ENCODE measurements around the gene LRRC75B.
A peak's percentile ranks its signal among the peaks of the same experiment; 100 is the strongest.

The LRRC75B gene

DNA sequence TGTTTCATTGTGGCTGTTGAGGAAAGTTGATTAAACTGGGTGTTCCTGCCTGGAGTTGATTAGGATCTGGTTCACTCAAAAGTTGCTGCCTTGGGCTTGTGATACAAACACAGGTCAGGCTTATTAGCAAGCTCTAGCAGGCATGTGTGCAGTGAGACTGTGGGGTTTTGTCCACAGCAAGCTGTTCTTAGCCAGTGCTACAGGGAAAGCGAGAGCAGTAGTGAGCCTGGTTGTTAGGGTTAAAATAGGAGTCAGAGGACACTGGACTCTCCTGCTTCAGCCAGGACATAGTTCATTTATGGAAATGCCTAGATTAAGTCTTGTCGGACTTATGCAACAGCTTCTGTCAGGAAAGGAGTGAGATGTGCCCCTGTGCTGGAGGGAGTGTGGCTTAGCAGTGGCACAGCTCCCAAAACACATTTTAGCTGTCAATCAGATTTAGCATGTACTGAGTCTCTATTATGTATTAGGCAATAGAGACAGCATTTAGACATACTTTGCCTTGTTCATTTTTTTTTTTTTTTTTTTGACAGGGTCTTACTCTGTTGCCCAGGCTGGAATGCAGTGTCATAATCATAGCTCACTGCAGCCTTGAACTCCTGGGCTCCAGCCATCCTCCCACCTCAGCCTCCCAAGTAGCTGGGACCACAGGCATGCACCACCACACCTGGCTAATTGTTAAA lies 28.4 kb downstream of the LRRC75B start:
- TF ChIP-seq ZFX (IDR thresholded peaks at IDR 0.05; ENCODE audit: borderline replicate concordance) = no peak
- TF ChIP-seq, protein P1, sequence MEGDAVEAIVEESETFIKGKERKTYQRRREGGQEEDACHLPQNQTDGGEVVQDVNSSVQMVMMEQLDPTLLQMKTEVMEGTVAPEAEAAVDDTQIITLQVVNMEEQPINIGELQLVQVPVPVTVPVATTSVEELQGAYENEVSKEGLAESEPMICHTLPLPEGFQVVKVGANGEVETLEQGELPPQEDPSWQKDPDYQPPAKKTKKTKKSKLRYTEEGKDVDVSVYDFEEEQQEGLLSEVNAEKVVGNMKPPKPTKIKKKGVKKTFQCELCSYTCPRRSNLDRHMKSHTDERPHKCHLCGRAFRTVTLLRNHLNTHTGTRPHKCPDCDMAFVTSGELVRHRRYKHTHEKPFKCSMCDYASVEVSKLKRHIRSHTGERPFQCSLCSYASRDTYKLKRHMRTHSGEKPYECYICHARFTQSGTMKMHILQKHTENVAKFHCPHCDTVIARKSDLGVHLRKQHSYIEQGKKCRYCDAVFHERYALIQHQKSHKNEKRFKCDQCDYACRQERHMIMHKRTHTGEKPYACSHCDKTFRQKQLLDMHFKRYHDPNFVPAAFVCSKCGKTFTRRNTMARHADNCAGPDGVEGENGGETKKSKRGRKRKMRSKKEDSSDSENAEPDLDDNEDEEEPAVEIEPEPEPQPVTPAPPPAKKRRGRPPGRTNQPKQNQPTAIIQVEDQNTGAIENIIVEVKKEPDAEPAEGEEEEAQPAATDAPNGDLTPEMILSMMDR (IDR thresholded peaks at IDR 0.05) = no peak

DNA sequence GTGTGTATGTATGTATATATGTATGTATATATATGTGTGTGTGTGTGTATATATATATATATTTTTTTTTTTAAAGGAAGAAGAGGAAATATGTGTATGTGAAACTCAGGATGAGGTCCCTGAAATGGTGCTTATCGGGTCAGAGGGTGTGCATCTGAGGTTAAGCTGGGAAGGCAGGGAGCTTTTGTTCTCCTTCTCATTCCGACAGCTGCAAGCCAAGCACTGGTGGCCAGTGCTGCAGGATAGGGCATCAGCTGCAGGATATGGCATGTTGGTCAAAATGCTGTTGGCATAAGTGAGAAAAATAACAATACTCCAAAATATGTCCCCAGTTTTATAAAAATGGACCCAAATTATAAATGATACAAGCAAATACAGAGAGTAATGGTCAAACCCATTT lies 29.6 kb downstream of the LRRC75B start:
- H3K27ac ChIP-seq = no peak overlapping the region
- TF ChIP-seq, protein P1 (IDR thresholded peaks at IDR 0.05) = no peak
- TF ChIP-seq ZFX (IDR thresholded peaks at IDR 0.05; ENCODE audit: borderline replicate concordance) = no peak

More for the DNA sequence above, 28.4 kb downstream of the LRRC75B start:
- no peak overlapping the region for H3K27ac ChIP-seq

DNA sequence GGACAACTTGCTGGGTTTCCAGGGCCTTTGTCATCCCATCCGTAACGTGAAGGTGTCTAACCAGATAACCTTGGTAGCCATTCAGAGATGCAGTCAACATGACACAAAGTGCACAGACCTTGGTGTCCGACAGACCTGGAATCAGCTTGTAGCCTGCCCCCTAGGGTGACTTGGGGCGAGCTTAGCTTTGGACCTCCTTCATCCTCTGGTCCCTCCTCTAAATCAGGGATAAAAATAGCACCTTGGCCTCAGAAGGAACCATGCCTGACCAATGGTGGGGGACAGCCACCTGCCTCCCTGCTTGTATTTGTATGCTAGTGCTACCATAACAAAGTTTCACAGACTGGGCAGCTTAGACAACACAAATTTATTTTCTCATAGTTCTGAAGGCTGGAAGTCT lies 33.4 kb downstream of the LRRC75B start:
- H3K27ac ChIP-seq = no peak overlapping the region
- no peak for TF ChIP-seq ZFX (IDR thresholded peaks at IDR 0.05; ENCODE audit: borderline replicate concordance)
- TF ChIP-seq, protein P1 (IDR thresholded peaks at IDR 0.05) = no peak

DNA sequence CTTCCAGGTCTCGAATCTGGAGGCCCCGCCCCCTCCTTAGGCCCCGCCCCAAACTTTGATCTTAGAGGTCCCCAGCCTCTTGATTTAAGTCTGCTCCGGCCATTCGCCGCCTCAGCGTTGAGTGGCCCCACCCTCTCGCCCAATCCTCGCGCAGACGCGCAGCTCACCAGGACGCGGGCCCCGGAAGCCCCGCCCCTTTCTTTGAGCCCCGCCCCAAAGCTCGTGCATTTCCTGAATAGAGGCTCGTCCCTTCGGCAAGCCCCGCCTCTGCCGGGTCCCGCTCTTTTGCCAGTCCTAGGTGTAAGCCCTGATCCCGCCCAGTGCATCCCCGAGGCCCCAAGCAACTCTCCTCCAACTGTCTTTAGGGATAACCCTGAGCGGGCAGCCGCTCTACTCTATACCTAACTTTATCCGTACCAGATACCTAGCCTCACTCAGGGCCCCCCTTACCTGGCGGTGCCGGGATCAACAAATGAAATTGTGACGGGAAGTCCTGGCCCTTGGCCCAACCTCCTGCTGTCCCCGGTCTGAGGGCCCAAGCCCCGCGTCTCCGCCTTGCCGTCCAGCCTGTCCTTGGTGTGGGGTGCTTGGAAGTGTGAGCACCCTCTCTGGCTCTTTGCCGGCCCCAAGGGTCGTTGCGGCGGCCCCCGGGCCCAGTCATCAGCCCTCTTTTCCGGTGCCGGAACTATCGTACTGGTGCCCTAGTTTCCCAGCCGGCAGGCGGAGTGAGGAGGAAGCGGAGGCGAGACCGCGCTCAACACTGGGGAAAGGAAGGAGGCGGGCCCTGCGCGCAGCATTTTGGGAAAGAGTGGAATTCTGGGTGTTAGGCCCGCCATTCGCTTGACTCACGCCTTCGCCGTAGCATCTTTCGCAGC lies 37.5 kb downstream of the LRRC75B start, which contains the start of gene SNRPD3:
SNRPD3 (plus strand) TSS at position 835 of the 875 bp plus-strand sequence. CDS start 1,676 bp downstream, outside the sequence.
- H3K27ac ChIP-seq = peak within 1 kb of the TSS; percentile 94
- TF ChIP-seq, protein P1 (IDR thresholded peaks at IDR 0.05) = no peak
- TF ChIP-seq ZFX (IDR thresholded peaks at IDR 0.05; ENCODE audit: borderline replicate concordance) = no peak

DNA sequence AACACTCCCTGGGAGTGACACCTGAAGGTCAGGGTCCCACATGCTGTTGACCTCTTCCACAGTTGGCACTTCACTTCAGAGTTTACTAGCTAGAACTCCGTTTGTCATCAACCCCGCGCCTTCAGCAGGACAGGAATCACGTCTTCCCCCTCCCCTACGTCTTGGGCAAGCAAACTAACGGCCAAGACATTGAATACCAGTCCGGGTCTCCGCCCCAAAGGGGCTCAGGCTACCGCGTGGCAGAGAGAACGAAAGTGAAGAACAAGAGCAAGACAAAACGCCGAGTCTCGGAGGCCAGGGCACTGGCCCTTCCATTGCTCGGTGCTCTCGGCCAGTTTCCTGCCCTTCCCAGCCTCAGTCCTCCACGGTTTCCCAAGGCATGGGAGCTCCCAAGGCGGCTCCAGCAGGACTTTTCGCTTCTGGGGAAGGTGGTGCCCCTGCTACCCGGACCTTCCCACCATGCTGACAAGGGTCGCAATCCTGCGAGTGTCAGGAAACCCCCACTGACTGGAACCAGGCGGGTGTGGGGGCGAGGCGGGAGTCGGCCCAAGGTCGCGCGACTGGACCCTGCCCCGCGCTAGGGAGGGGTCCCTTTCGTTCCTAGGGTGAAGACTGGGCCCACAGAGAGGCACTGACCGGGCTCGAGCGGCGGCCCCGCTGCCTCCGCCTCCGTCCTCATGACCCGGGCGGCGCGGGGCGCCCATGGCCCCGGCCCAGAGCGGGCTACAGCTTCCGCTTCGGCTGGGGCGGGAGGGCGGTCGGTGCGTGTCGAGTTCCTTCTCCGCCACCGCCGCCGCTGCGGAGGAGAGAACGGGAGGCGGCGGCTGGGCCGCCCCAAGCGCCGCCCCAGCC lies 38.3 kb downstream of the LRRC75B start, which contains the start of gene GUCD1:
GUCD1 (minus strand) TSS at position 826 of the 852 bp plus-strand sequence; CDS start at position 679, 147 bp downstream.
- TF ChIP-seq, protein P1 (IDR thresholded peaks at IDR 0.05) = no peak
- no peak for TF ChIP-seq ZFX (IDR thresholded peaks at IDR 0.05; ENCODE audit: borderline replicate concordance)
- peak within 1 kb of the TSS; percentile 94 for H3K27ac ChIP-seq

DNA sequence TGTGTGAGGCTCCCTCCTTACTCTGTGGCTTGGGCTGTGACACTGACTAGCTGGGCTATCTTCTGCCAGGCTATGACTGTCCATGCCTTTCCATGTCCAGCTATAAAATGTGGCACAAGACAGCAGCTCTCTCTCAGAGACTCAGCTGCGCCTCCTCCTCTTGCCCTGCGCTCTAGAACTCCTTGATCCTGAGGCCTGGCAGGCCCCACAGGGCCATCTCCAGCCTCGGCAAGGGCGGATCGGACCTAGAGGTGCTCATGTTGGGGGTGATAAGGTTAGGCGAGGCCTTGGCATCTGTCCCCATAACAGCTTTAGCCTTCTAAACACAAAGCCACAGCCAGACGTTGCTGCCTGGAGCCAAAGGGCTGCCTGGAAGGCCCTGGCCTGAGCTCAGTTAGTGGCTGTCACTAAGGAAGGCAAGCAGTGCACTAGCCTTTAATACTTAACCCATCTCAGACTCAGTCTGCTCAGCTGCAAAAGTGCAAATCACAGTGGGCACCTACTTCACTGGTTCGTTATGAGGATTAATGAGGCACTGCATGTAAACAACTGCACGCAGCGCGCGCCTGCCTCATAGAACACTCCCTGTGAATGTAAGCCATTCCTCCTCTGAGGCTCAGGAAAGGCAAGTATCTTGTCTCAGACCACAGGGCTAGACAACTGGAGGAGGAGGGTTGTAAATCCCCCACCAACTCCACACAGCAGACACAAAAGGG lies 39.1 kb downstream of the LRRC75B start:
- H3K27ac ChIP-seq = peak overlapping the region; percentile 94
- TF ChIP-seq, protein P1 (IDR thresholded peaks at IDR 0.05) = no peak
- TF ChIP-seq ZFX (IDR thresholded peaks at IDR 0.05; ENCODE audit: borderline replicate concordance) = no peak

DNA sequence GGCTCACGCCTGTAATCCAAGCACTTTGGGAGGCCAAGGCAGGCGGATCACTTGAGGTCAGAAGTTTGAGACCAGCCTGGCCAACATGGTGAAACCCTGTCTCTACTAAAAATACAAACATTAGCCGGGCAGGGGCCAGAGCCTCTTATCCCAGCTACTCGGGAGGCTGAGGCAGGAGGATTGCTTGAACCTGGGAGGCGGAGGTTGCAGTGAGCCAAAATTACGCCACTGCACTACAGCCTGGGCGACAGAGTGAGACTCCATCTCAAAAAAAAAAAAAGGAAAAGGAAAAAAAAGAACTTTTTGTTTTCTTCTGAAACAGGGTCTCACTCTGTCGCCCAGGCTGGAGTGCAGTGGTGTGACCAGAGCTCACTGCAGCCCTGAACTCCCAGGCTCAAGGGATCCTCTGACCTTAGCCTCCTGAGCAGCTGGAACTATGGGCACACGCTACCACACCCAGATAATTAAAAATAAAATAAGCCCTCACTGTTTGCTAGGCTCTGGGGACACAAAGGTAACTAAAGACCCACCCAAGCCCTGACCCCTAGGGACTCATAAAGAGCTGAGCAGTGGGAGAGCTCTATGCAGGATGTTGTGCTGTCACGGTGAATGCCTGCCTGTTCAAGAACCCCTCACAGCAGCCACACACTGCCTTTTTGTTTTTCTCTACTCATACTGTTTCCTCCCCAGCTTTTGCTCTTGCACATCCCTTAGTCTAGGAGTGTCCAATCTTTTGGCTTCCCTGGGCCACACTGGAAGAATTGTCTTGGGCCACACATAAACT lies 40.2 kb downstream of the LRRC75B start:
- peak overlapping the region; percentile 94; the same call in 1 of the 2 replicates for H3K27ac ChIP-seq

All from 22Rv1 (cell line).